Vagina (tissue), 2 donors: Measurements from ENCODE around the gene CD22.

Experiments used
- POLR2A ChIP-seq, 2 donors: fragments of 450-650 bp; IDR thresholded peaks; one replicate each; pipeline ENCODE4 v1.6.1; 2017; ENCODE audit warnings: antibody characterized with exemption in 2 of 2, mild to moderate bottlenecking in 2 of 2, moderate library complexity in 2 of 2
- POLR2AphosphoS5 ChIP-seq, 2 donors: sonication (generic); formaldehyde crosslinking; IDR thresholded peaks; one replicate each; pipeline ENCODE4 v1.9.0; 2017; ENCODE audit warnings: antibody characterized with exemption in 2 of 2, mild to moderate bottlenecking in 2 of 2, low read depth in 1 of 2; ENCODE audit not compliant: insufficient read depth in 1 of 2

- no peak for TF ChIP-seq POLR2A (IDR thresholded peaks at IDR 0.05)
- no peak for TF ChIP-seq POLR2AphosphoS5 (IDR thresholded peaks at IDR 0.05; ENCODE audit: insufficient read depth in 1 of 2, low read depth in 1 of 2)
Measured at GRCh38 chr19:35354898-35355297, 25.9 kb downstream of the CD22 start.
